ENCODE results near the gene PKHD1. TPM values are rescaled to one million over a fixed set of nuclear protein-coding genes. Genes with fewer than 3 reads are reported as not detected.

The PKHD1 gene
- total RNA-seq, 2 donors from 2014 or later: 0.20 TPM

DNA sequence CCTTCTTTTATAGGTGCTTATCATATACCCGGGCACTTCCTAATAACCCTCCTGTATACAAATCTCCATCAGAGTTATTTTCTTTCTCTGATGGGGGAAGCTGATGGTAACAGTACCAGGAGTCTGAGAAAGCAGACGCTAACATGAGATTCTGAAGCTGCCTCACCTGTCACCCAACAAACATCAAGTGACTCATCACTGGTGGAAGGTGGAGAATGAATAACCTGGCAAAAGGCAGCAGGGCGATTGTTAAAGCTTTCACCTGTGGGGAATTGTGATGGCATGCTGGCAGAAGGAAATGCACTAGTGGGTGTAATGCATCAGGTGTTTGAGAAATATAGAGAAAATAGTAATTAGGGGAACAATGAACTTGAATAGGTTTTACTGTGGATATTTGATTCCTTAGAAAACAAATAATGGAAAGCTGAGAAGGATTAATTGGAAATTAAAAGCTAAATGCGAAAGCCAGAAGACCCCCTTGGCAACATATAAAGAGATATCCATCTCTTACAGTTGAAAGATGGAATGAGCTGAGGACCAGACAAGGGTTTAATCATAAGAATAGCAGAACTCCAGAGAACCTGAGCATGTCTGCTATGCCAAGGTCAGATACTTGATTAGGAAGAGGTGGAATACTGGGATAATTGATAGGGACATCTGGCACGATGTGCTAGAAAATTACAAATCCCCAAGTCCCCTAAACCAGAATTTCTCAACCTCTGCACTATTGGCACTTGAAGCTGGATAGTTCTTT, 517.1 kb downstream of the PKHD1 start:
- no peaks in the 10 kb centered on the region for H3K4me1 Mint-ChIP-seq

GRCh38 chr6:51569594-51569993, 517.8 kb downstream of the PKHD1 start:
- 90 to 100% methylated on average over 1 of the region's 1 CpG for WGBS, 2 experiments (ENCODE audit: insufficient coverage in 1 of 2, insufficient read length in 1 of 2)
- peak; percentile 72 for TF ChIP-seq CTCF (conservative IDR thresholded peaks at IDR 0.05)
- DNase-seq: peak; percentile 54
- H3K27me3 Mint-ChIP-seq (ENCODE audit: insufficient read depth): no peaks in the 10 kb centered on the region
- Histone ChIP-seq H3K9me3 (ENCODE audit: control insufficient read depth, low read length) (no peaks in the 10 kb centered on the region), H3K4me3 (ENCODE audit: low read length) (no peak overlapping the region), H3K36me3 (ENCODE audit: control insufficient read depth, insufficient read depth, low read length) (no peaks in the 10 kb centered on the region), H3K27ac (ENCODE audit: low read depth, low read length) (no peak overlapping the region), H3K9ac (ENCODE audit: extremely low read depth, low read length, poor library complexity, severe bottlenecking) (no peak overlapping the region), H3K4me1 (ENCODE audit: control insufficient read depth, insufficient read depth, low read length) (no peaks in the 10 kb centered on the region), H3K27me3 (ENCODE audit: control insufficient read depth, insufficient read depth, low read length, poor library complexity, severe bottlenecking) (no peaks in the 10 kb centered on the region)
- no peak overlapping the region for H3K27ac Mint-ChIP-seq
- no peaks in the 10 kb centered on the region for H3K36me3 Mint-ChIP-seq (ENCODE audit: low read depth)
- H3K9me3 Mint-ChIP-seq: no peaks in the 10 kb centered on the region
- H3K4me1 Mint-ChIP-seq: no peaks in the 10 kb centered on the region
- H3K4me3 Mint-ChIP-seq: no peak overlapping the region

More for the DNA sequence above, 517.1 kb downstream of the PKHD1 start:
- H3K36me3 Mint-ChIP-seq (ENCODE audit: low read depth): no peaks in the 10 kb centered on the region
- no peak overlapping the region for H3K27ac Mint-ChIP-seq
- no peak overlapping the region for H3K4me3 Mint-ChIP-seq
- no peaks in the 10 kb centered on the region for H3K27me3 Mint-ChIP-seq (ENCODE audit: insufficient read depth)
- Histone ChIP-seq H3K9ac (ENCODE audit: extremely low read depth, low read length, poor library complexity, severe bottlenecking) (no peak overlapping the region), H3K27ac (ENCODE audit: low read depth, low read length) (no peak overlapping the region), H3K36me3 (ENCODE audit: control insufficient read depth, insufficient read depth, low read length) (no peaks in the 10 kb centered on the region), H3K4me1 (ENCODE audit: control insufficient read depth, insufficient read depth, low read length) (no peaks in the 10 kb centered on the region), H3K4me3 (ENCODE audit: low read length) (no peak overlapping the region), H3K27me3 (ENCODE audit: control insufficient read depth, insufficient read depth, low read length, poor library complexity, severe bottlenecking) (no peaks in the 10 kb centered on the region), H3K9me3 (ENCODE audit: control insufficient read depth, low read length) (no peaks in the 10 kb centered on the region)
- 86 to 94% methylated on average over 2 to 5 of the region's 5 CpGs for WGBS, 2 experiments (ENCODE audit: insufficient coverage in 1 of 2, insufficient read length in 1 of 2)
- no peak for TF ChIP-seq CTCF (conservative IDR thresholded peaks at IDR 0.05)
- H3K9me3 Mint-ChIP-seq: no peaks in the 10 kb centered on the region
- no peak for DNase-seq

- Histone ChIP-seq H3K27ac (ENCODE audit: low read depth, low read length) (no peak overlapping the region), H3K27me3 (ENCODE audit: control insufficient read depth, insufficient read depth, low read length, poor library complexity, severe bottlenecking) (no peaks in the 10 kb centered on the region), H3K4me3 (ENCODE audit: low read length) (no peak overlapping the region), H3K9ac (ENCODE audit: extremely low read depth, low read length, poor library complexity, severe bottlenecking) (no peak overlapping the region), H3K4me1 (ENCODE audit: control insufficient read depth, insufficient read depth, low read length) (no peaks in the 10 kb centered on the region), H3K9me3 (ENCODE audit: control insufficient read depth, low read length) (no peaks in the 10 kb centered on the region), H3K36me3 (ENCODE audit: control insufficient read depth, insufficient read depth, low read length) (no peaks in the 10 kb centered on the region)
- Mint-ChIP-seq H3K27me3 (ENCODE audit: insufficient read depth) (no peaks in the 10 kb centered on the region), H3K27ac (no peak overlapping the region), H3K9me3 (no peaks in the 10 kb centered on the region), H3K36me3 (ENCODE audit: low read depth) (no peaks in the 10 kb centered on the region), H3K4me3 (no peak overlapping the region), H3K4me1 (no peaks in the 10 kb centered on the region)
- WGBS, 2 experiments (ENCODE audit: insufficient coverage in 1 of 2, insufficient read length in 1 of 2): 89% methylated on average over 1 to 2 of the region's 2 CpGs
- DNase-seq: no peak
- no peak for TF ChIP-seq CTCF (conservative IDR thresholded peaks at IDR 0.05)
Measured at GRCh38 chr6:51568771-51569170, 518.6 kb downstream of the PKHD1 start.
